D341Med (cell line): ENCODE measurements around the gene USP10.

Experiments
- DNase-seq: peaks from one replicate; pipeline ENCODE4 v3.0.0; 2012; ENCODE audit warnings: low spot score

Gene USP10

GRCh38 chr16:84823926-84824325, 124.1 kb downstream of the USP10 start:
- no peak for DNase-seq

DNA sequence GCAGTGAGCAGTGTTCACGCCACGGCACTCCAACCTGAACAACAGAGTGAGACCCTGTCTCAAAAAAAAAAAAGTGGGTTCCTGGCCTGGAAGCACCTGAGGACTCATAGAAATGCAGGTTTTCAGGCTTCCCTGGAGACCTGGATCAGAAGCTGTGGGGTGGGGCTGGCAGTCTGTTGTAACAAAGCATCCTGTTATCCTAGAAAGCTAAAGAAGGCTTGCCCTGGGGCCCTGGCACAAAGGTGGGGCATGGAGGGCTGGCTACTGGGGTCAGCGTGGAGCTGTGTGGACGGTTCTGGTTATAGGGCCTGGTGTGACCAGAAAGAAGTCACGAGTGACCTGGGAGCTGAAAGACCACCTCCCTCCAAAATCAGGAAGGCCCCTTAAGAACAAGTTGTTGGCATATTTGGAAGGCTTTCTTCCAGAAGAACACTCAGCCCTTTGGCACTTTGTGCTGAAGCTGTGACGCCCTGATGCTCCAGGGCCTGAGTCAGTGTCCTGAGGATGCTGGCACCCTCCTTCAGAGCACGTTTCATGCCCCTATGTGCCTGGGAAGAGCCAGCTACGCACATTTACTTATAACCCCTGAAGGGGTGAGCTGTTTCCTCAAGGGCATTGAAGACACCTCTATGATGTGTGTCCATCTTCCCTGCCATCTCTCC, 126.2 kb downstream of the USP10 start:
- DNase-seq = no peak

GRCh38 chr16:84826558-84826941, 126.8 kb downstream of the USP10 start:
- DNase-seq = no peak

GRCh38 chr16:84827131-84827574, 127.4 kb downstream of the USP10 start:
- DNase-seq = no peak

- no peak for DNase-seq
These were observed 128.1 kb downstream of the USP10 start for GRCh38 chr16:84827897-84828296.

DNA sequence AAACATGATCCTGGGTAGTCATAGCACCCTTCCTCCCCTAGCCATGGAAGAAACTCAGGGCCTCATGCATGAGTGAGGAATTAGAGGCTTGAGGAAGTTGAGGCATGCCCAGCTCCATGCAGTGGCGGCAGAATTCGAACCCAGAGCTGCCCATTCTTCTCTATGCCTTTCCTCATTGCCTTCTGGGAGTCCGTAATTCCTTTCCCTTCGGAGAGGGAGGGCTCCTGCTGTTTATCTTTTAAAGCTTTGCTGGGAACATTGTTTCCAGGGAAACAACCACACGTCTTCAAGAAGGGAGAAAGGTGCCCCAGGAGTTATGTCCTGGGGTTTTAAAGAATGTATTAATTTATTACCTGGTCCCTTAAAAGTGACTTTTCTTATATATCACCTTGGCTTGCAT, 128.5 kb downstream of the USP10 start:
- no peak for DNase-seq
